Measurements from ENCODE around the gene C1orf198.

Gene C1orf198, protein sequence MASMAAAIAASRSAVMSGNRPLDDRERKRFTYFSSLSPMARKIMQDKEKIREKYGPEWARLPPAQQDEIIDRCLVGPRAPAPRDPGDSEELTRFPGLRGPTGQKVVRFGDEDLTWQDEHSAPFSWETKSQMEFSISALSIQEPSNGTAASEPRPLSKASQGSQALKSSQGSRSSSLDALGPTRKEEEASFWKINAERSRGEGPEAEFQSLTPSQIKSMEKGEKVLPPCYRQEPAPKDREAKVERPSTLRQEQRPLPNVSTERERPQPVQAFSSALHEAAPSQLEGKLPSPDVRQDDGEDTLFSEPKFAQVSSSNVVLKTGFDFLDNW
- 3.3 to 11.5 (median 8.2) reads per million in 9 experiments for total RNA-seq

DNA sequence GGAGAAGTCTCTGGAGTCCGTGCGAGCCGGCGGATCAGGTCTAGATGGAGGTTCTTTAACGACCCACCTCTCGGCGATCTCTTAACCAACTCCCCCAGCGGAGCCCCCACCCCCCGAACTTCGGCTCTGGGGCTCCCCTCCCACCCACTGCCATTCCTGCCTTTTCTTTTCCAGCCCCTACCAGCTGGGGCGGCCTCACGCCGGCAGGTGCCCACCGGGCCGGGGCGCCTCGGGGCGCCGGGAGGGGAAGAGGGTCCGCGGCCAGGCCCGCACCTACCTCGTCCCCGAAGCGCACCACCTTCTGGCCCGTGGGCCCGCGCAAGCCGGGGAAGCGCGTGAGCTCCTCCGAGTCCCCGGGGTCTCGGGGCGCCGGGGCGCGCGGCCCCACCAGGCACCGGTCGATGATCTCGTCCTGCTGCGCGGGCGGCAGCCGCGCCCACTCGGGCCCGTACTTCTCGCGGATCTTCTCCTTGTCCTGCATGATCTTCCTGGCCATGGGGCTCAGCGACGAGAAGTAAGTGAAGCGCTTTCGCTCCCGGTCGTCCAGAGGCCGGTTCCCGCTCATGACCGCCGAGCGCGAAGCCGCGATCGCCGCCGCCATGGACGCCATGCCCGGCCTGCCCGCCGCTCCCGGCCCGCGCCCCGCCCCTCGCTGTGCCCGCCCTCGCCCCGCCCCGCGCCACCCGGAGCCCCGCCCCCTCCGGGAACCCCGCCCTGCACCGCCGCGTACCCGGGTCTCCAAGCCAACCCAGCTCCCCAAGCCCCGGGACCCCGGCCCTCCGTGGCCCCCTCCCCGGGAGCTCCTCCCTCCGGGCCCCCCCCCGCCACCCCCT, at the start of gene C1orf198:
TSS of gene C1orf198 (minus strand) at position 619 of the 833 bp plus-strand sequence. CDS start at position 610, 9 bp downstream.
- peak; percentile 52 to 64 (median 57) for DNase-seq
- Mint-ChIP-seq H3K9me3 (no peaks in the 10 kb centered on the region), H3K27me3 (peaks cover 19 to 44% of the 10 kb centered on the region in 2 donors), H3K4me1 (ENCODE audit: low read depth in 2 of 2) (peaks cover 10 to 16% of the 10 kb centered on the region in 2 donors), H3K27ac (peak within 1 kb of the TSS; percentile 67 to 79), H3K4me3 (peak within 1 kb of the TSS; percentile 87 to 88), H3K36me3 (ENCODE audit: insufficient read depth) (peaks cover 4% of the 10 kb centered on the region)
- peak; percentile 87 for ATAC-seq (replicated peaks)

DNA sequence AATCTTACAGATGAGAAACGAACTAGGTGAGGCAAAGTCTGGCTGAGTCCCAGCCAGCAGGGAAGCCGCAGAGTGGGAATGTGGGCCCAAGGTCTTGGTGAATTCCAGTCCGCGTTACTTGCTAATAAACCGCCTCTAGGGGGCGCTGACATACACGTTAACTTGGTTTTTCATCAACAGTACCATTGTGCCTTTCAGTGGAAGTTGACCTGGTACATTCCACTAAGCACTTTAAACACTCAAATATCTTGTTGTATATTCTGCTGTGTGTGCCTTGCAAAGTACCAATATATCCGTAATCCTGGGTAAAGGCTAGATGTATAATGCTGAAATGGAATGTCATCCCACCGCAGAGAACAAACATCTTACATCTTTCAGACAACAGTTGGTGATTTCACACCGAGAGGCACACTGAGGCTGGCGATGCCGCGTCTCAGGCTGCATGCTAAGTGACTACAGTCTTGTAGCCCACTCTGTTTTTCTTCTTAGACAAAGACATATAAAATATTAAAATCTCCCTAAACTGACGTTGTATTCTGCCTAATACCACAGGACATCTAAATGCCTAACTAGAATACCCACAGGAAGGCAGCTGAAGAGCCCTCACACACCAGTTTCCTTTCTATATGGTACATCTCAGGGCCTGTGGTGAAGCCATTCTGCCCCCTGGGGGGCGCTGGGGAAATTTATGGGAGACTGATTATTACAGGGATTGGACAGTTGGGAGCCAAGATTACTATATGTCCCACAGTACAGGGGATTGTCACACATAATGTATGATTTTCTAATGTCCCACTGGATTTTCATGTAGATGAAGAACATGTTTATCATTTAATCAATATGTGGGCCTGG, 49.2 kb upstream of the C1orf198 start:
- H3K4me3 Mint-ChIP-seq: no peak overlapping the region
- H3K36me3 Mint-ChIP-seq (ENCODE audit: insufficient read depth): peaks cover 61% of the 10 kb centered on the region
- peaks cover 0 to 3% of the 10 kb centered on the region in 2 donors for H3K4me1 Mint-ChIP-seq (ENCODE audit: low read depth in 2 of 2)
- peak overlapping the region; percentile 41 to 52 for H3K27ac Mint-ChIP-seq
- H3K9me3 Mint-ChIP-seq: no peaks in the 10 kb centered on the region
- DNase-seq (peak; percentile 70 to 75 (median 72)), ATAC-seq (replicated peaks) (peak; percentile 76)
- no peaks in the 10 kb centered on the region for H3K27me3 Mint-ChIP-seq

DNA sequence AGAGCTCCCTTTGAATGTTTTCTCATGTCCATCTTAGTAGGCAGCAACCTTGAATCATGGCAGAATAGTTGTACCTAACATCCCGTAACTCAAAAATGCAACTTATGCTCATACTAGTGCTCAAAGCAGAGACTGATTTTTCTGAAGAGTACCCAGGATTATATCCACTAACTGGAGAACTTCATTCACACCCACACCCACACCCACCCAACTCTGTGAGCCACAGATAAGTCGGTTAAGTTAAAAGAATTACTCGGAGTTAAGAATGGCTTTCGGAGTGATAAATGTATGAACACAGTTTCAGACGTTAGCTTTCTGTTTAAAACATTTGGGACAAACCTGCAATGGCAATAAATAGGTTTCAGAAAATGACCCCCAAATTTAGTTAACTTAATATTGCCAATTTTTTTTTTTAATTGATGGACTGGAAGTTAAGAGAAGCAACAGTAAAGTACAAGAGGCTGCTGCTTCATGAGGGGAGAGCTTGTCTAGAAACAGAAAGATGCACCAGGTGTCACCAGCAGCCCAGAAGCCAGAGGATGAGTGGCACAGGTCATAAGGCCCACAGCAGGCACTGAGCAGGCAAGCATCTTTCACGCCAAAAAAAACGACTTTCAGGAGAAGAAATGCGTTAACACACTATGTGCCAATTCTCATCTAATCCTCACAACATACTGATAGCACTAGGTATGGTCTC, 48.4 kb upstream of the C1orf198 start:
- H3K27ac Mint-ChIP-seq: peak overlapping the region; percentile 41 to 52
- peaks cover 0 to 3% of the 10 kb centered on the region in 2 donors for H3K4me1 Mint-ChIP-seq (ENCODE audit: low read depth in 2 of 2)
- no peak for ATAC-seq (replicated peaks)
- no peak overlapping the region for H3K4me3 Mint-ChIP-seq
- H3K9me3 Mint-ChIP-seq: no peaks in the 10 kb centered on the region
- no peak for DNase-seq
- no peaks in the 10 kb centered on the region for H3K27me3 Mint-ChIP-seq
- peaks cover 63% of the 10 kb centered on the region for H3K36me3 Mint-ChIP-seq (ENCODE audit: insufficient read depth)

DNA sequence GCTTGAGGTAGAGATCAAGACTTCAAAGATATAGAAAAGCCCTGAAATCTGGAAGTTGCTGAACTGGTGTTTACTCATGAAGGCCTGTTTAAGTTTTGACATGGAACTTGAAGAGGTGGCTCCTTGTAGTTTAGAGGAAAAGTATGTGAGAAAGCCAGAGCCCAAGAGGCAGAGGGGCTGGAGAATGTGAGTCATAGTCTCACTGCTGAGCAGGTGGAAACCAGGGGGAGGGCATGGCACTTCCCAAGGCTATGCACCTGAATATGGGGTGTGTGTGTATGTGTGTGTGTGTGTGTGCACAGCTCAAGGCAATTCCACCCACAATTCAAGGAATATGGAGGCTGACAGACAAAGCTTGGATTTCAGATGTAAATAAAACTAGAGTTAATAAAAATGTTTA, 46.8 kb upstream of the C1orf198 start:
- Mint-ChIP-seq H3K4me1 (ENCODE audit: low read depth in 2 of 2) (peaks cover 0 to 3% of the 10 kb centered on the region in 2 donors), H3K36me3 (ENCODE audit: insufficient read depth) (peaks cover 67% of the 10 kb centered on the region), H3K27me3 (no peaks in the 10 kb centered on the region), H3K4me3 (no peak overlapping the region), H3K9me3 (no peaks in the 10 kb centered on the region), H3K27ac (no peak overlapping the region)
- no peak for ATAC-seq (replicated peaks)
- no peak for DNase-seq

DNA sequence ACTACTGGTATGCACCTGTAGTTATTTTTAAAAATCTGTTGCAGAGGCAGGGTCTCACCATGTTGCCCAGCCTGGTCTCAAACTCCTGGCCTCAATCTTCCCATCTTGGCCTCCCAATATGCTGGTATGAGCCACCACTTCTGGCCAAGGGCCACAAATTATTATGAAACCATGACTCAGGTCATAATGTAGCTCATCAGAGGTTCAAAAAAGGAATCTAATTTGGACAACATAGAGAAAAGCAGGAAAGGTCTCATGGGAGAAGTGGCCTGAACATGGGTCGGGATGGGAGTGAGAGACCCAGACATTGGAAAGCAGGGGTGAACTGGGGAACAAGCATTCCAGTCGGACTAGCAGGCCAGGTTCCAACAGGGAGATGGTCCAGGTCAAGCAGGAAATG, 45.2 kb upstream of the C1orf198 start:
- no peak for DNase-seq
- H3K27ac Mint-ChIP-seq: peak overlapping the region in 1 of 2 donors; percentile 41
- H3K4me3 Mint-ChIP-seq: no peak overlapping the region
- H3K36me3 Mint-ChIP-seq (ENCODE audit: insufficient read depth): peaks cover 68% of the 10 kb centered on the region
- no peaks in the 10 kb centered on the region for H3K9me3 Mint-ChIP-seq
- H3K4me1 Mint-ChIP-seq (ENCODE audit: low read depth in 2 of 2): peaks cover 0 to 3% of the 10 kb centered on the region in 2 donors
- ATAC-seq (replicated peaks): no peak
- no peaks in the 10 kb centered on the region for H3K27me3 Mint-ChIP-seq

DNA sequence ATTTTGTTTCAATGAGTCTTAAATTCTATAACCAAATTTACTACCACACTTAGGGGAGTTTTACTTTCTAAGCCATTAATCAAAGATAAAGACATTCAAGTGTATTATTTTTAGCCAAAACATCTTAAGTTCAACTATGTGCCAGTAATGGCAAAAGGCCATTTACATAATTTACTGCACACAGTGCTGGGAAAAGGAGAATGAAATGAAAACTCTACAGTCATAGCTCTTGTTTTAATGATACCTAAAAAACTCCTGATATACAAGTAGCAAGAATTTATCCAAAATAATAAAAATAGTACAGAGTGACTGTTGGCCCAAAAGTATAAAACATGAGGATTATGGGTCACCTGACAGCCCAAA, 42.4 kb upstream of the C1orf198 start:
- Mint-ChIP-seq H3K36me3 (ENCODE audit: insufficient read depth) (peaks cover 82% of the 10 kb centered on the region), H3K4me3 (no peak overlapping the region), H3K4me1 (ENCODE audit: low read depth in 2 of 2) (peaks cover 1 to 3% of the 10 kb centered on the region in 2 donors), H3K9me3 (no peaks in the 10 kb centered on the region), H3K27ac (peak overlapping the region; percentile 9 to 77), H3K27me3 (no peaks in the 10 kb centered on the region)
- DNase-seq (no peak), ATAC-seq (replicated peaks) (no peak)

DNA sequence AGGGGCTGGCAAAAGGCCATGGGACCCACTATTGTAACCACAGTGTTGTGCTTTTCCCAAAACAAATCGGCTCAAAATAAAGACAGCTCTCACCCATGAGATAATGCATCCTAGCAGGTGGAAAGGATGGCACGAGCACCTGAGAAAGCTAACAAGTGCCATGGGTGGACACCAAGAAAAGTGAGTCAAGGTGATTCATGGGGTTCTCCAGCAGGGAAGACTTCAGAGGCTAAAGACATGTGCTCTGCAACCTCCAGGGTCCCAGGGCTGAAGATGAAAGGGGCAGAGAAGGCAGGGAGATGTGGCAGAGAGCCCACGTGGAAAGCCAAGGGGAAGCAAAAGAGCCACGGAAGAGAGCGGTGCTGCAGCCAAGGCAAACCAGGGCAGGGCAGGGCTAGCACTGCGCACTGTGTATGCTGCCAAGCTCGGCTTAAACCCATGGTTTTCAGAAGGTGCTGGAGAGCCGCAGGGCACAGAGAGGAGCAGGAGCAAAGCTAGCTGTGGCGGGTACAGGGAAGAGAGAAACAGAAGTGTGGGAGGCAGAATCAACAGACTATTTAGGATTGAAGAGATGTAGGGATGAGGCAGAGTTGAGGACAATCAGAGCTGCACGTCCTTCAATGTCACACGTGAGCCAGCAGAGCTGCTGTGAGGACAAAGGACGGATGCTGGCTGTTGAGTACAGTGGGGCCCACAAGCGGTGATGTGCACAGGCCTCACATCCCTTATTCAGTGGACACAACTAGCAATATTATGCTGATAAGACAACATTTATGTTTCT, 41.8 kb upstream of the C1orf198 start:
- Mint-ChIP-seq H3K27ac (peak overlapping the region; percentile 9 to 77), H3K36me3 (ENCODE audit: insufficient read depth) (peaks cover 85% of the 10 kb centered on the region)

DNA sequence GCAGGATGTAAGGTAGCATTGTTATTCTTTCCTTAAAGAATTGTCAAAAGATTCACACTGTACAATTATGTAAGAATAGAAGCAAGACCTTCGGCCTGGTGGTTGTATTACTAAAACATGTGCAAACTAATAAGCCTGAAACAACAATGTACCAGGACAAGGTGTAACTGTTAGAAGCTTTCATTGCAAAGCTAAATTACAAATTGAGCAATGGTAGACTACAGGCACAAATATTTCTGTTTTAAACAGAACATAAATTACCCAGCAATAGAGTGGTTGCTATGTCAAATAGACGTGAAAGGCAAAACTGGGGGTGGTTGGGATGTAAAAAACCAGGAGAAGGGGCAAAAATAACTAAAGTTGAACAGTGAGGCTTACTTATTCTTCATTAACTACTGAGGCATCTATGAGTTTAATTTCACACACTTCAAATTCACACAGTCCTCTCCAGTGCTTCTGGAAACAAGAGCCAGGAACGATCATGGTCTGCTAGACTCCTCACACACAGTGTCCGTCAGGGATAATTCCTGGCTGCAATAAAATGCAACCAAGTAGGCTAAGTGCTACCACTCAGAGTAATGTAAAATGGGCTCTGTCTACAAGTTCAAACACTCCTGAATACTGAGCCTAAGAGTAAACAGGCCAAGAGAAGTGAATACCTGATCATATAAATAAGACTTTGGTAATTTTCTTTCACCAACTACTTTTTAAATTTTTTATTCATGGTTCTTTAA, 39.3 kb upstream of the C1orf198 start:
- DNase-seq: no peak
- no peak overlapping the region for H3K4me3 Mint-ChIP-seq
- no peak overlapping the region for H3K27ac Mint-ChIP-seq
- H3K27me3 Mint-ChIP-seq: no peaks in the 10 kb centered on the region
- H3K4me1 Mint-ChIP-seq (ENCODE audit: low read depth in 2 of 2): peaks cover 6% of the 10 kb centered on the region in 2 donors
- no peaks in the 10 kb centered on the region for H3K9me3 Mint-ChIP-seq
- no peak for ATAC-seq (replicated peaks)
- peaks cover 76% of the 10 kb centered on the region for H3K36me3 Mint-ChIP-seq (ENCODE audit: insufficient read depth)

More for the DNA sequence above, 41.8 kb upstream of the C1orf198 start:
- Mint-ChIP-seq H3K9me3 (no peaks in the 10 kb centered on the region), H3K4me3 (no peak overlapping the region), H3K27me3 (no peaks in the 10 kb centered on the region), H3K4me1 (ENCODE audit: low read depth in 2 of 2) (peaks cover 1 to 3% of the 10 kb centered on the region in 2 donors)
- DNase-seq: no peak
- no peak for ATAC-seq (replicated peaks)

DNA sequence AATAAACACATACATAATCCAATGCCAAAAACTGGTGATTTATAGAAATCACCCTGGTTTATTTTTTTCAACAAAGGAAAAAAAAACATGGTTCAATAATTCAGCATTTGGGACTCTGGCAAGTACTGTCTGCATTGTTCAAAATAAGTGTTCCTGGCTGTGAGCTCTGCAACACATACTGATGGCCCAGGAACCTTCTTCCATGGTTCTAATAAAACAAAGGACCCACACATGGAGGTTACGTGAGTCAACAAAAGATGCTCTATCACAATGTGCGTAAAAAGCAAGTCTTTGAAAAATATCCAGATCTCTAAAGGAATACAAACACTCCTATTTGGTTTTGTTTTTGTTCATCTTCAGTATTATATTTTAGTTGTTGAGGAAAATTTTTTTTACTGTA, 37.9 kb upstream of the C1orf198 start:
- Mint-ChIP-seq H3K36me3 (ENCODE audit: insufficient read depth) (peaks cover 62% of the 10 kb centered on the region), H3K27me3 (no peaks in the 10 kb centered on the region), H3K4me1 (ENCODE audit: low read depth in 2 of 2) (peaks cover 6% of the 10 kb centered on the region in 2 donors), H3K27ac (peak overlapping the region in 1 of 2 donors; percentile 17), H3K9me3 (no peaks in the 10 kb centered on the region), H3K4me3 (no peak overlapping the region)
- no peak for DNase-seq
- no peak for ATAC-seq (replicated peaks)

DNA sequence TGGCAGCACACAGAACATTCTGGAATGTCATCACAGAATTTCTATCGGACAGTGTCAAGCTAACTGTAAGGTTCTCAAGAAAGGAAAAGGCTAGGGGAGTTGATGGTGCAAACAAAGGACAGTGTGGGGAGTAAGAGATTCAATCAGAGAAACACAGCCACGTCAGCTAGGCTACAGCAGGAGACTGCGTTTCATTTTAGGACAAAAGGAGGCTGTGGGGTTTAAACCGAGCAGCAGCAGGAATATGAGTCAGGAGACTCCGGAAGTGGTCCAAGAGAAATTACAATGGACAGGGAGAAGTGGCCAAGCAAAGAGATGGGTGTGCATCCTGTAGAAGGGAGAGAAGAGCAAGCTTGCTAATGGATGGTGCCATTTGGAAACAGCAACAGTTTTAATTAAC, 37.4 kb upstream of the C1orf198 start:
- no peak for ATAC-seq (replicated peaks)
- Mint-ChIP-seq H3K4me1 (ENCODE audit: low read depth in 2 of 2) (peaks cover 6% of the 10 kb centered on the region in 2 donors), H3K27me3 (no peaks in the 10 kb centered on the region), H3K27ac (peak overlapping the region in 1 of 2 donors; percentile 17), H3K4me3 (no peak overlapping the region), H3K36me3 (ENCODE audit: insufficient read depth) (peaks cover 61% of the 10 kb centered on the region), H3K9me3 (no peaks in the 10 kb centered on the region)
- no peak for DNase-seq

DNA sequence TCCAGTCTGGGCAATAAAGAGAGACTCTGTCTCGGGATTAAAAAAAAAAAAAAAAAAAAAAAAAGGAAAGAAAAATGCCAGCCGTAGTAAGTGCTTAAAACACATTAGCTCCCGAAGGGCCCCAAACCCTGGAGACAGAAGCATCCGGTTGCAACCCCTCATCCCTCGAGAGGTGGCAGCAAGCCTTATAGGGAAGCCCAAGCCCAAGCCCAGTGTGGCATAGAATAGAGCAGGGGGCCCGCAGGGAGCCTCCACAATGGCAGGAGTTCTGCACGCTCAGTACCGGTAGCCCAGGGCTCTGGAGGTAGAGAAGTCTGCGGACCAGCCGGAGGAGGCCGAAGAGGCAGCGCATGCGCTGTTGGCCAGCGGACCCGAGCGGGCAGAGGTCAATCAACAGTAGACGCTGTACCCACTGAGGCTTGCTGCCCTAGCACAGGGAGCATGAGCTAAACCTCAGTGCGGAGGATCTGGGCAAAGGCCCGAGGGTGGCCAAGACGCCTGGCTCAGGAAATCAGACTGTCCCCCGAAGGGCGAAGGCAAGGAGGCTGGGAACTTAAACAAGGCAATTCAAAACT, 34.1 kb upstream of the C1orf198 start:
- ATAC-seq (replicated peaks): no peak
- no peaks in the 10 kb centered on the region for H3K9me3 Mint-ChIP-seq
- no peak for DNase-seq
- no peaks in the 10 kb centered on the region for H3K27me3 Mint-ChIP-seq
- no peak overlapping the region for H3K4me3 Mint-ChIP-seq
- peaks cover 6 to 8% of the 10 kb centered on the region in 2 donors for H3K4me1 Mint-ChIP-seq (ENCODE audit: low read depth in 2 of 2)
- no peak overlapping the region for H3K27ac Mint-ChIP-seq
- H3K36me3 Mint-ChIP-seq (ENCODE audit: insufficient read depth): peaks cover 34% of the 10 kb centered on the region

Measured in effector memory CD8-positive, alpha-beta T cell (primary cell).